Measurements from ENCODE around the gene RAPSN.

Gene RAPSN

GRCh38 chr11:47415949-47416472, 32.9 kb downstream of the RAPSN start (continued):
- TF ChIP-seq BCL6B (tag by site-specific recombination; IDR thresholded peaks at IDR 0.05) (no peak), ZBTB48 (tag by site-specific recombination; IDR thresholded peaks at IDR 0.05) (peak; percentile 80; the same call in 1 of the 2 replicates), ZNF600 (tag by site-specific recombination; IDR thresholded peaks at IDR 0.05) (peak; percentile 98), INSM2 (tag by site-specific recombination; IDR thresholded peaks at IDR 0.05) (peak; percentile 52; the same call in 1 of the 2 replicates), ZNF157 (tag by site-specific recombination; IDR thresholded peaks at IDR 0.05) (no peak), ZBTB17 (tag by site-specific recombination; IDR thresholded peaks at IDR 0.05) (peak; percentile 80), ZNF707 (tag by site-specific recombination; IDR thresholded peaks at IDR 0.05) (no peak), ZNF513 (tag by site-specific recombination; IDR thresholded peaks at IDR 0.05) (no peak), KLF8 (tag by site-specific recombination; IDR thresholded peaks at IDR 0.05) (0 out of 2 replicates have a peak, but pooled peaks have one; percentile 48), ZNF148 (tag by site-specific recombination; IDR thresholded peaks at IDR 0.05; ENCODE audit: borderline replicate concordance) (no peak), SP7 (tag by site-specific recombination; IDR thresholded peaks at IDR 0.05) (peak; percentile 65), ZNF362 (tag by site-specific recombination; IDR thresholded peaks at IDR 0.05) (no peak), ZFHX2 (tag by site-specific recombination; conservative IDR thresholded peaks at IDR 0.05) (peak; percentile 37), PRDM2 (tag by site-specific recombination; IDR thresholded peaks at IDR 0.05; ENCODE audit: borderline replicate concordance) (no peak), ZNF701 (tag by site-specific recombination; IDR thresholded peaks at IDR 0.05) (no peak), REPIN1 (tag by site-specific recombination; IDR thresholded peaks at IDR 0.05; ENCODE audit: low read depth) (no peak), ZXDB (tag by site-specific recombination; IDR thresholded peaks at IDR 0.05) (0 out of 2 replicates have a peak, but pooled peaks have one; percentile 30), SALL2 (tag by site-specific recombination; IDR thresholded peaks at IDR 0.05; ENCODE audit: borderline replicate concordance) (no peak), RBAK (tag by site-specific recombination; IDR thresholded peaks at IDR 0.05) (no peak), ZBTB10 (tag by site-specific recombination; IDR thresholded peaks at IDR 0.05) (peak; percentile 33; the same call in 1 of the 2 replicates), ZNF501 (tag by site-specific recombination; IDR thresholded peaks at IDR 0.05) (no peak), ZNF404 (tag by site-specific recombination; IDR thresholded peaks at IDR 0.05) (no peak), ZNF629 (tag by site-specific recombination; IDR thresholded peaks at IDR 0.05) (peak; percentile 67)
